Measurements from ENCODE around the gene OSBPL8. TPM values are rescaled to one million over a fixed set of nuclear protein-coding genes. Genes with fewer than 3 reads are reported as not detected.
"Not testable (repeated sequence)": the region's sequence is repeated elsewhere in the genome, so short reads cannot be mapped to it uniquely, and the experiment has no call there.

Gene OSBPL8
- total and polyA plus RNA-seq, 2 donors = 32.7 to 41.7 TPM

GRCh38 chr12:76387614-76388013 lies 172.0 kb downstream of the OSBPL8 start:
- H3K9me3 ChIP-seq (ENCODE audit: control insufficient read depth in 2 of 2, insufficient read depth in 1 of 2, low read length in 1 of 2) = no peaks in the 10 kb centered on the region
- no peaks in the 10 kb centered on the region for H3K27me3 ChIP-seq (ENCODE audit: control insufficient read depth in 2 of 2, insufficient read depth in 1 of 2, low read length in 1 of 2)
- no peaks in the 10 kb centered on the region for H3K4me1 ChIP-seq (ENCODE audit: control insufficient read depth in 2 of 2, insufficient read depth in 2 of 2, low read length in 2 of 2)
- H3K4me3 ChIP-seq (ENCODE audit: low read length in 2 of 2) = no peak overlapping the region
- no peak overlapping the region for H3K27ac ChIP-seq (ENCODE audit: low read depth in 1 of 2, low read length in 1 of 2)
- DNase-seq (ENCODE audit: low read depth in 6 of 9, low spot score in 9 of 9) = no peak
- H3K36me3 ChIP-seq (ENCODE audit: control insufficient read depth in 2 of 2, insufficient read depth in 2 of 2, low read length in 1 of 2) = peaks cover 13 to 56% of the 10 kb centered on the region in 2 donors
- 99% methylated on average over 2 of the region's 2 CpGs for WGBS

GRCh38 chr12:76384560-76384959 lies 175.0 kb downstream of the OSBPL8 start:
- H3K9me3 ChIP-seq (ENCODE audit: control insufficient read depth in 2 of 2, insufficient read depth in 1 of 2, low read length in 1 of 2) = no peaks in the 10 kb centered on the region
- H3K4me3 ChIP-seq (ENCODE audit: low read length in 2 of 2) = no peak overlapping the region
- H3K4me1 ChIP-seq (ENCODE audit: control insufficient read depth in 2 of 2, insufficient read depth in 2 of 2, low read length in 2 of 2) = no peaks in the 10 kb centered on the region
- DNase-seq (ENCODE audit: low read depth in 6 of 9, low spot score in 9 of 9) = no peak
- peaks cover 9 to 39% of the 10 kb centered on the region in 2 donors for H3K36me3 ChIP-seq (ENCODE audit: control insufficient read depth in 2 of 2, insufficient read depth in 2 of 2, low read length in 1 of 2)
- no peaks in the 10 kb centered on the region for H3K27me3 ChIP-seq (ENCODE audit: control insufficient read depth in 2 of 2, insufficient read depth in 1 of 2, low read length in 1 of 2)
- no peak overlapping the region for H3K27ac ChIP-seq (ENCODE audit: low read depth in 1 of 2, low read length in 1 of 2)
- WGBS = 94% methylated on average over 2 of the region's 2 CpGs

- 99% methylated on average over 3 of the region's 3 CpGs for WGBS
- H3K27me3 ChIP-seq (ENCODE audit: control insufficient read depth in 2 of 2, insufficient read depth in 1 of 2, low read length in 1 of 2) = no peaks in the 10 kb centered on the region
- no peak overlapping the region for H3K27ac ChIP-seq (ENCODE audit: low read depth in 1 of 2, low read length in 1 of 2)
- no peak overlapping the region for H3K4me3 ChIP-seq (ENCODE audit: low read length in 2 of 2)
- no peaks in the 10 kb centered on the region for H3K9me3 ChIP-seq (ENCODE audit: control insufficient read depth in 2 of 2, insufficient read depth in 1 of 2, low read length in 1 of 2)
- no peak for DNase-seq (ENCODE audit: low read depth in 6 of 9, low spot score in 9 of 9)
- no peaks in the 10 kb centered on the region for H3K4me1 ChIP-seq (ENCODE audit: control insufficient read depth in 2 of 2, insufficient read depth in 2 of 2, low read length in 2 of 2)
- peaks cover 3 to 35% of the 10 kb centered on the region in 2 donors for H3K36me3 ChIP-seq (ENCODE audit: control insufficient read depth in 2 of 2, insufficient read depth in 2 of 2, low read length in 1 of 2)
Measured at GRCh38 chr12:76383988-76384387, 175.6 kb downstream of the OSBPL8 start.

GRCh38 chr12:76379261-76379660 lies 180.3 kb downstream of the OSBPL8 start:
- no peaks in the 10 kb centered on the region for H3K4me1 ChIP-seq (ENCODE audit: control insufficient read depth in 2 of 2, insufficient read depth in 2 of 2, low read length in 2 of 2)
- no peak overlapping the region for H3K4me3 ChIP-seq (ENCODE audit: low read length in 2 of 2)
- H3K36me3 ChIP-seq (ENCODE audit: control insufficient read depth in 2 of 2, insufficient read depth in 2 of 2, low read length in 1 of 2) = peaks cover 9 to 28% of the 10 kb centered on the region in 2 donors
- WGBS = 100% methylated on average over 1 of the region's 1 CpG
- no peak for DNase-seq (ENCODE audit: low read depth in 6 of 9, low spot score in 9 of 9)
- no peak overlapping the region for H3K27ac ChIP-seq (ENCODE audit: low read depth in 1 of 2, low read length in 1 of 2)
- H3K9me3 ChIP-seq (ENCODE audit: control insufficient read depth in 2 of 2, insufficient read depth in 1 of 2, low read length in 1 of 2) = no peaks in the 10 kb centered on the region
- no peaks in the 10 kb centered on the region for H3K27me3 ChIP-seq (ENCODE audit: control insufficient read depth in 2 of 2, insufficient read depth in 1 of 2, low read length in 1 of 2)

- not testable (repeated sequence) for H3K27ac ChIP-seq (ENCODE audit: low read depth in 1 of 2, low read length in 1 of 2); H3K9me3 ChIP-seq (ENCODE audit: control insufficient read depth in 2 of 2, insufficient read depth in 1 of 2, low read length in 1 of 2); H3K4me1 ChIP-seq (ENCODE audit: control insufficient read depth in 2 of 2, insufficient read depth in 2 of 2, low read length in 2 of 2); DNase-seq (ENCODE audit: low read depth in 6 of 9, low spot score in 9 of 9); H3K27me3 ChIP-seq (ENCODE audit: control insufficient read depth in 2 of 2, insufficient read depth in 1 of 2, low read length in 1 of 2); H3K4me3 ChIP-seq (ENCODE audit: low read length in 2 of 2)
- WGBS = 100% methylated on average over 1 of the region's 1 CpG
- H3K36me3 ChIP-seq (ENCODE audit: control insufficient read depth in 2 of 2, insufficient read depth in 2 of 2, low read length in 1 of 2) = peaks cover 9 to 31% of the 10 kb centered on the region in 2 donors
Measured at GRCh38 chr12:76376876-76377275, 182.7 kb downstream of the OSBPL8 start.

GRCh38 chr12:76375939-76376338 lies 183.6 kb downstream of the OSBPL8 start:
- H3K36me3 ChIP-seq (ENCODE audit: control insufficient read depth in 2 of 2, insufficient read depth in 2 of 2, low read length in 1 of 2) = peaks cover 9 to 31% of the 10 kb centered on the region in 2 donors
- no peaks in the 10 kb centered on the region for H3K27me3 ChIP-seq (ENCODE audit: control insufficient read depth in 2 of 2, insufficient read depth in 1 of 2, low read length in 1 of 2)
- H3K9me3 ChIP-seq (ENCODE audit: control insufficient read depth in 2 of 2, insufficient read depth in 1 of 2, low read length in 1 of 2) = no peaks in the 10 kb centered on the region
- DNase-seq (ENCODE audit: low read depth in 6 of 9, low spot score in 9 of 9) = no peak
- H3K4me3 ChIP-seq (ENCODE audit: low read length in 2 of 2) = no peak overlapping the region
- H3K4me1 ChIP-seq (ENCODE audit: control insufficient read depth in 2 of 2, insufficient read depth in 2 of 2, low read length in 2 of 2) = no peaks in the 10 kb centered on the region
- no peak overlapping the region for H3K27ac ChIP-seq (ENCODE audit: low read depth in 1 of 2, low read length in 1 of 2)

- H3K27me3 ChIP-seq (ENCODE audit: control insufficient read depth in 2 of 2, insufficient read depth in 1 of 2, low read length in 1 of 2) = no peaks in the 10 kb centered on the region
- no peaks in the 10 kb centered on the region for H3K9me3 ChIP-seq (ENCODE audit: control insufficient read depth in 2 of 2, insufficient read depth in 1 of 2, low read length in 1 of 2)
- no peak overlapping the region for H3K4me3 ChIP-seq (ENCODE audit: low read length in 2 of 2)
- WGBS = 95% methylated on average over 1 of the region's 1 CpG
- no peaks in the 10 kb centered on the region for H3K4me1 ChIP-seq (ENCODE audit: control insufficient read depth in 2 of 2, insufficient read depth in 2 of 2, low read length in 2 of 2)
- H3K27ac ChIP-seq (ENCODE audit: low read depth in 1 of 2, low read length in 1 of 2) = no peak overlapping the region
- peaks cover 9 to 33% of the 10 kb centered on the region in 2 donors for H3K36me3 ChIP-seq (ENCODE audit: control insufficient read depth in 2 of 2, insufficient read depth in 2 of 2, low read length in 1 of 2)
- no peak for DNase-seq (ENCODE audit: low read depth in 6 of 9, low spot score in 9 of 9)
Measured at GRCh38 chr12:76375470-76375869, 184.1 kb downstream of the OSBPL8 start.

- Histone ChIP-seq H3K4me3 (ENCODE audit: low read length in 2 of 2) (no peak overlapping the region), H3K27me3 (ENCODE audit: control insufficient read depth in 2 of 2, insufficient read depth in 1 of 2, low read length in 1 of 2) (no peaks in the 10 kb centered on the region), H3K9me3 (ENCODE audit: control insufficient read depth in 2 of 2, insufficient read depth in 1 of 2, low read length in 1 of 2) (no peaks in the 10 kb centered on the region), H3K4me1 (ENCODE audit: control insufficient read depth in 2 of 2, insufficient read depth in 2 of 2, low read length in 2 of 2) (no peaks in the 10 kb centered on the region), H3K36me3 (ENCODE audit: control insufficient read depth in 2 of 2, insufficient read depth in 2 of 2, low read length in 1 of 2) (peaks cover 9 to 42% of the 10 kb centered on the region in 2 donors), H3K27ac (ENCODE audit: low read depth in 1 of 2, low read length in 1 of 2) (no peak overlapping the region)
- DNase-seq (ENCODE audit: low read depth in 6 of 9, low spot score in 9 of 9) = no peak
- WGBS = 96% methylated on average over 1 of the region's 1 CpG
Measured at GRCh38 chr12:76374386-76375020, 185.1 kb downstream of the OSBPL8 start.

GRCh38 chr12:76368230-76368629 lies 191.3 kb downstream of the OSBPL8 start:
- Histone ChIP-seq H3K36me3 (ENCODE audit: control insufficient read depth in 2 of 2, insufficient read depth in 2 of 2, low read length in 1 of 2) (peaks cover 12 to 56% of the 10 kb centered on the region in 2 donors), H3K27me3 (ENCODE audit: control insufficient read depth in 2 of 2, insufficient read depth in 1 of 2, low read length in 1 of 2) (no peaks in the 10 kb centered on the region), H3K4me1 (ENCODE audit: control insufficient read depth in 2 of 2, insufficient read depth in 2 of 2, low read length in 2 of 2) (no peaks in the 10 kb centered on the region), H3K4me3 (ENCODE audit: low read length in 2 of 2) (no peak overlapping the region), H3K9me3 (ENCODE audit: control insufficient read depth in 2 of 2, insufficient read depth in 1 of 2, low read length in 1 of 2) (peaks cover 3% of the 10 kb centered on the region in 2 donors), H3K27ac (ENCODE audit: low read depth in 1 of 2, low read length in 1 of 2) (no peak overlapping the region)
- 97% methylated on average over 1 of the region's 1 CpG for WGBS
- DNase-seq (ENCODE audit: low read depth in 6 of 9, low spot score in 9 of 9) = no peak

All from thymus (tissue), 11 donors.